Endothelial cell of umbilical vein (primary cell): ENCODE data around the gene THAP11.

Source experiments
- POLR2A ChIP-seq: IDR thresholded peaks from 2 replicates; pipeline ENCODE4 v1.6.1; 2012; ENCODE audit warnings: low read depth, mild to moderate bottlenecking, control low read depth, low read length
- TF ChIP-seq, protein P1 (sequence below), 2 donors: IDR thresholded peaks; 1 replicate in 1 of 2; 2 replicates in 1 of 2; pipeline ENCODE4 v1.5.1; 2011; ENCODE audit warnings: low read length in 2 of 2, mild to moderate bottlenecking in 2 of 2, moderate library complexity in 2 of 2, control low read depth in 1 of 2, inconsistent platforms in 1 of 2, low read depth in 1 of 2; ENCODE audit not compliant: insufficient read depth in 1 of 2; ENCODE audit errors: extremely low read depth in 1 of 2

GRCh38 chr16:67855789-67856188 lies 13.7 kb downstream of the THAP11 start:
- TF ChIP-seq, protein P1, sequence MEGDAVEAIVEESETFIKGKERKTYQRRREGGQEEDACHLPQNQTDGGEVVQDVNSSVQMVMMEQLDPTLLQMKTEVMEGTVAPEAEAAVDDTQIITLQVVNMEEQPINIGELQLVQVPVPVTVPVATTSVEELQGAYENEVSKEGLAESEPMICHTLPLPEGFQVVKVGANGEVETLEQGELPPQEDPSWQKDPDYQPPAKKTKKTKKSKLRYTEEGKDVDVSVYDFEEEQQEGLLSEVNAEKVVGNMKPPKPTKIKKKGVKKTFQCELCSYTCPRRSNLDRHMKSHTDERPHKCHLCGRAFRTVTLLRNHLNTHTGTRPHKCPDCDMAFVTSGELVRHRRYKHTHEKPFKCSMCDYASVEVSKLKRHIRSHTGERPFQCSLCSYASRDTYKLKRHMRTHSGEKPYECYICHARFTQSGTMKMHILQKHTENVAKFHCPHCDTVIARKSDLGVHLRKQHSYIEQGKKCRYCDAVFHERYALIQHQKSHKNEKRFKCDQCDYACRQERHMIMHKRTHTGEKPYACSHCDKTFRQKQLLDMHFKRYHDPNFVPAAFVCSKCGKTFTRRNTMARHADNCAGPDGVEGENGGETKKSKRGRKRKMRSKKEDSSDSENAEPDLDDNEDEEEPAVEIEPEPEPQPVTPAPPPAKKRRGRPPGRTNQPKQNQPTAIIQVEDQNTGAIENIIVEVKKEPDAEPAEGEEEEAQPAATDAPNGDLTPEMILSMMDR (IDR thresholded peaks at IDR 0.05; ENCODE audit: extremely low read depth in 1 of 2, insufficient read depth in 1 of 2, low read depth in 1 of 2, low read length in 2 of 2), result no peak
- TF ChIP-seq POLR2A, result no peak
